Heart left ventricle (tissue), 16 donors: ENCODE data around the gene MGME1. TPM values are rescaled to one million over a fixed set of nuclear protein-coding genes. Genes with fewer than 3 reads are reported as not detected.
A peak's percentile ranks its signal among the peaks of the same experiment; 100 is the strongest.

Experiments used
- ATAC-seq, 4 donors: fragments of 200-7000 bp; cut with Tn5 transposase; one replicate each; pipeline ENCODE4 v1.9.1; 2020 to 2022; ENCODE audit warnings: moderate library complexity in 4 of 4, mild to moderate bottlenecking in 3 of 4, moderate number of reproducible peaks in 1 of 4
- DNase-seq, 5 donors: peaks; one replicate each; pipeline ENCODE4 v3.0.0-alpha.2; 2020
- H3K27ac ChIP-seq, 12 donors: fragments of 200-600 bp; sonication (generic) in 4 of 12; one replicate each; pipeline versions ENCODE4 v1.5.0 to v1.8.0; 2016 to 2022; ENCODE audit warnings: mild to moderate bottlenecking in 2 of 12
- H3K27me3 ChIP-seq, 9 donors: fragments of 200-600 bp; sonication (generic) in 2 of 9; one replicate each; pipeline versions ENCODE4 v1.5.1 to v1.8.0; 2016 to 2022; ENCODE audit warnings: mild to moderate bottlenecking in 3 of 9
- H3K36me3 ChIP-seq, 9 donors: fragments of 200-600 bp; sonication (generic) in 2 of 9; one replicate each; pipeline versions ENCODE4 v1.5.0 to v1.8.0; 2018 to 2022; ENCODE audit warnings: mild to moderate bottlenecking in 2 of 9
- H3K4me1 ChIP-seq, 12 donors: fragments of 200-600 bp; sonication (generic) in 4 of 12; one replicate each; pipeline versions ENCODE4 v1.5.0 to v1.8.0; 2016 to 2022; ENCODE audit warnings: mild to moderate bottlenecking in 3 of 12
- H3K4me3 ChIP-seq, 12 donors: fragments of 200-600 bp; sonication (generic) in 4 of 12; one replicate each; pipeline versions ENCODE4 v1.5.0 to v1.8.0; 2017 to 2022; ENCODE audit warnings: mild to moderate bottlenecking in 9 of 12, moderate library complexity in 4 of 12
- H3K9me3 ChIP-seq, 12 donors: fragments of 200-600 bp; sonication (generic) in 4 of 12; one replicate each; pipeline versions ENCODE4 v1.5.0 to v1.8.0; 2016 to 2022; ENCODE audit warnings: mild to moderate bottlenecking in 1 of 12
- CTCF ChIP-seq, 12 donors: fragments of 200-600 bp; sonication (generic) in 4 of 12; IDR thresholded peaks; one replicate each; pipeline versions ENCODE4 v1.5.0 to v1.8.0; 2018 to 2022; ENCODE audit warnings: antibody characterized with exemption in 12 of 12, mild to moderate bottlenecking in 5 of 12
- POLR2A ChIP-seq, 2 donors: fragments of 450-650 bp; IDR thresholded peaks; one replicate each; pipeline ENCODE4 v1.6.1; 2017; ENCODE audit warnings: antibody characterized with exemption in 2 of 2, mild to moderate bottlenecking in 2 of 2, moderate library complexity in 2 of 2
- WGBS, 4 donors: extraction: QIAGEN DNeasy Blood & Tissue Kit in 2 of 4; methylation state at CpG; one replicate each; pipeline versions ENCODE4 v1.1.5 to v1.1.7; 2013 to 2018; 5-methylcytosine and 5-hydroxymethylcytosine counted together
- intact Hi-C, 10 donors: fragments of 100-400 bp; cut with DNase I; formaldehyde crosslinking; loops; one replicate each; pipeline versions ENCODE4 v1.11.1 to v1.14.2; 2022
- polyA plus RNA-seq, 2 donors: library from polyadenylated mRNA; stranded (reverse); fragments of 200-250 nt; gene quantifications; one replicate each; pipeline ENCODE4 v1.2.3, GENCODE V29; 2013
- total RNA-seq, 9 donors: library from RNA; depleted of rRNA in 2 of 9; stranded (reverse); fragments of >200 nt in 2 of 9; fragmentation: NEBNext Ultra II Directional in 3 of 9; extraction: Animal tissue kit (Norgen Biotek cat#: 25700) in 3 of 9; gene quantifications; one replicate each; pipeline versions ENCODE4 v1.1.0 to v1.2.4, GENCODE V29; 2016 to 2023
- donor health status: ischemic (EF 13 %, LVEDD 7.1; RV severe dilation, severe dysfunction).
- donor health status: healthy with polysubstance abuse.
- donor health status: DM: no; HTN: yes; CAD: no.
- donor health status: DM: no; HTN: no; CAD: no.
- donor health status: ischemic (EF 25% LVEDD 6.9; RV normal size, moderate dysfunction).
- donor health status: ischemic (EF 25% LVEDD 5.7; RV mildly dilated, moderate dysfunction).
- donor health status: healthy.
- donor health status: DM: yes; HTN: yes; CAD: no.
- donor health status: ischemic (EF 35%, LVEDD 5.7; RV mildly dilated, moderate dysfunction).
- donor health status: nonischemic (EF 11% LVEDD 7.7; RV severe dilation, severe dysfunction).
- donor health status: DM: yes; HTN: yes; CAD: no.
- donor health status: PGD.
- donor health status: ischemic (EF 29% LVEDD 5.4; RV normal size, mild dysfunction).
- donor health status: nonischemic (EF 23%, LVEDD 6.1; RV moderate dilation, normal function).

MGME1 gene
- total and polyA plus RNA-seq, 11 donors: 7.7 to 22.0 (median 10.9) TPM

DNA sequence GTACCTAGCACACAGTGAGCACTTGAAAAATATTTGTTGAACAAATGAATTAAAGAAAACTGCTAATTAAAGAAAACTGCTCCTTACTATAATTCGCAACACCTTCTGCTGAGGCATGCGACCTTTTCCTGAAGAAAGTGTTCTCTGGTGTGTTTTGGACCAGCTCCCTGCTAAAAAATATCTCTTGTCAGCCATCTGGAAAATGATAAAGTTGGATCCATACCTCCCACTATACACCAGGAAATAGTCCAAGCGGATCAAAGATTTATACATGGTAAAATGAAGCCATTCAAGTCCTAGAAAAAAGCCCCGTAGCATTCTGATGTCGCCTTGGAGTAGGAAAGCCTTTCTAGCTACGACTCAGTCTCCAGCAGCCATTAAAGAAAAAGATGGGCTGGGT is 45.6 kb downstream of the MGME1 start:
- Histone ChIP-seq H3K9me3 (no peaks in the 10 kb centered on the region), H3K4me3 (no peak overlapping the region), H3K4me1 (no peaks in the 10 kb centered on the region), H3K36me3 (no peaks in the 10 kb centered on the region), H3K27me3 (no peaks in the 10 kb centered on the region), H3K27ac (no peak overlapping the region)
- intact Hi-C loops: no loop called here
- TF ChIP-seq POLR2A (IDR thresholded peaks at IDR 0.05) (no peak), CTCF (IDR thresholded peaks at IDR 0.05) (no peak)
- WGBS, 4 donors: 84 to 90% (median 88%) methylated on average over 6 of the region's 6 CpGs
- ATAC-seq: no peak
- DNase-seq: no peak

GRCh38 chr20:18016772-18017171 is 48.0 kb downstream of the MGME1 start:
- Histone ChIP-seq H3K36me3 (no peaks in the 10 kb centered on the region), H3K9me3 (peaks cover 0 to 7% (median 0%) of the 10 kb centered on the region in 12 donors), H3K27ac (no peak overlapping the region), H3K4me1 (no peaks in the 10 kb centered on the region), H3K27me3 (no peaks in the 10 kb centered on the region), H3K4me3 (no peak overlapping the region)
- WGBS, 4 donors: 80 to 88% (median 86%) methylated on average over 3 of the region's 3 CpGs
- TF ChIP-seq POLR2A (IDR thresholded peaks at IDR 0.05) (no peak), CTCF (IDR thresholded peaks at IDR 0.05) (no peak)
- DNase-seq: no peak
- no peak for ATAC-seq
- intact Hi-C loops: no loop called here

- ATAC-seq: no peak
- DNase-seq: no peak
- Histone ChIP-seq H3K4me1 (no peaks in the 10 kb centered on the region), H3K27me3 (no peaks in the 10 kb centered on the region), H3K9me3 (peaks cover 0 to 7% (median 0%) of the 10 kb centered on the region in 12 donors), H3K36me3 (no peaks in the 10 kb centered on the region), H3K4me3 (no peak overlapping the region), H3K27ac (no peak overlapping the region)
- intact Hi-C loops: no loop called here
- TF ChIP-seq POLR2A (IDR thresholded peaks at IDR 0.05): no peak
- TF ChIP-seq CTCF (IDR thresholded peaks at IDR 0.05): no peak
- WGBS, 4 donors: 83 to 88% (median 86%) methylated on average over 10 of the region's 10 CpGs
Measured at GRCh38 chr20:18018100-18018499, 49.3 kb downstream of the MGME1 start.

DNA sequence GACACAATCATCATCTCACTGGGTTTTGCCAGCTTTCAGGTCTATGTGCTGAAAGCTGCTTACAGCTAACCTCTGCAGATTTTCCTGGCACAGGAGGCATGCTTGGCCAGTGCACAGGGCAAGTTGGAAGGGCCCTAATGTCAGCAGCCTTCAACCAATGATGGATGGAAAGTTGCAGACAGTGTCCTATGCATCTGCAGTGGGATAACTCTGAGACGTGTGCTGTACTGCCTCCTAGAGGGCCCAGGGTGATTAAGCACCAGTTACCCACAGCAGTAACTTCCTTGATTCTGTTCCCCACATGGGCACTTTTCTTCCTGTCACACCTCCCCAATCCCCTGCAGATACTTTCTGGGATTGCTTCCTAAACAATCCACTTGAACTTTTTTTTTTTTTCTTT is 50.2 kb downstream of the MGME1 start:
- no peaks in the 10 kb centered on the region for H3K36me3 ChIP-seq
- H3K27ac ChIP-seq: no peak overlapping the region
- intact Hi-C loops: no loop called here
- no peaks in the 10 kb centered on the region for H3K27me3 ChIP-seq
- no peaks in the 10 kb centered on the region for H3K4me1 ChIP-seq
- H3K9me3 ChIP-seq: peaks cover 0 to 7% (median 0%) of the 10 kb centered on the region in 12 donors
- WGBS, 4 donors: 3 to 15% (median 6%) methylated on average over 1 of the region's 1 CpG
- no peak for ATAC-seq
- no peak overlapping the region for H3K4me3 ChIP-seq
- DNase-seq: no peak
- TF ChIP-seq CTCF (IDR thresholded peaks at IDR 0.05): peak in 5 of 12 donors; percentile 8 to 35 (median 22)
- TF ChIP-seq POLR2A (IDR thresholded peaks at IDR 0.05): no peak
